Adrenal gland (tissue), 5 donors: ENCODE data around the gene ACOT12.

Experiments
- CTCF ChIP-seq, 6 experiments: fragments of 450-650 bp in 4 of 6; fragments of 200-600 bp in 2 of 6; sonication (generic) in 1 of 6; IDR thresholded peaks; 1 replicate in 5 of 6; 2 replicates in 1 of 6; pipeline versions ENCODE4 v1.5.1 to v1.8.0; 2016 to 2021; ENCODE audit warnings: antibody characterized with exemption in 6 of 6, mild to moderate bottlenecking in 2 of 6, moderate library complexity in 1 of 6
- POLR2A ChIP-seq, 2 donors: fragments of 450-650 bp; IDR thresholded peaks; one replicate each; pipeline ENCODE4 v1.6.1; 2017; ENCODE audit warnings: antibody characterized with exemption in 2 of 2, mild to moderate bottlenecking in 2 of 2, moderate library complexity in 1 of 2
- donor health status: DM: no; HTN: no; CAD: no.

- no peak for TF ChIP-seq CTCF (IDR thresholded peaks at IDR 0.05)
- TF ChIP-seq POLR2A (IDR thresholded peaks at IDR 0.05), result no peak
These were observed 77.4 kb downstream of the ACOT12 start for GRCh38 chr5:81316571-81316970.
